ENCODE results near the gene TAS1R1. TPM values are rescaled to one million over a fixed set of nuclear protein-coding genes. Genes with fewer than 3 reads are reported as not detected.

TAS1R1 gene
- total RNA-seq, 2 donors from 2014 or later = 0.31 to 0.51 TPM

DNA sequence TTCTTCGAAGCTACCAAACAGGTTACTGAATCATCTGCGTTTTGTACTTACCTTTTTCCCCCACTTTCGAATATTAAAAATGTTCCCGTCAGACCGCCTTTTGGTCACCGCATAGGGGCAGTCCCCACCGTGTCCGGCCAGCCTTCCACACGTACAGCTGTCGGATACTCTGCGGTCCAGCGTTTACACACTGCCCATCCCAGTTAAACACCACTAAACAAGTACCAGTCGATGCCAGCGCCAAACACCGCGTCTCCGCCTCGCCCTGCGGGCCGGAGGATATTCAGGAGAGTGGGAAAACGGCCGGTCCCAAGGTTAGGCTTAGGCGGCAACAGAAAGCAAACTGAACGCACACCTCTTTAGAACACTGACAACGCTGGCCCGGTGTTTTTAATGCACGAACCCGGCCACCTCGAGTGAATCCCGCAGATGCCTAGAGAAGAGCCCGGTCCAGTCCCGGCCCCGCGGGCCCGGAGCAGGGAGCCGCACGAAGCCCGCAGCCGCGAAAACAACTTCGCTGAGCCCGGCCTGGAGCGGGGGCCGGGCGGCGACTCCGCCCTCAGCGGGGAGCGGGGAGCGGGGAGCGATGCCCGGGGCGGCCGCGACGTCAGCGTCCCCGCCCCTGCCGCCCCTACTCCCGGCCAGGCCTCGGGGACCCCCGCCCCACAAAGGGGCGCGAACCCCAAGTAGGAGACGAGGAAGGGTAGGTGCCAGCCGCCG, 57.7 kb downstream of the TAS1R1 start:
- Histone ChIP-seq H3K9me3 (ENCODE audit: control insufficient read depth, low read length) (no peaks in the 10 kb centered on the region), H3K4me1 (ENCODE audit: control insufficient read depth, insufficient read depth, low read length) (no peaks in the 10 kb centered on the region), H3K27ac (ENCODE audit: low read depth, low read length) (peak overlapping the region; percentile 63), H3K27me3 (ENCODE audit: control insufficient read depth, insufficient read depth, low read length, poor library complexity, severe bottlenecking) (no peaks in the 10 kb centered on the region), H3K4me3 (ENCODE audit: low read length) (peak overlapping the region; percentile 95), H3K36me3 (ENCODE audit: control insufficient read depth, insufficient read depth, low read length) (peaks cover 15% of the 10 kb centered on the region), H3K9ac (ENCODE audit: extremely low read depth, low read length, poor library complexity, severe bottlenecking) (peak overlapping the region; percentile 54)
- Mint-ChIP-seq H3K9me3 (no peaks in the 10 kb centered on the region), H3K36me3 (ENCODE audit: low read depth) (peaks cover 11% of the 10 kb centered on the region), H3K27me3 (ENCODE audit: insufficient read depth) (peaks cover 5% of the 10 kb centered on the region), H3K4me3 (peak overlapping the region; percentile 74), H3K27ac (peak overlapping the region; percentile 77), H3K4me1 (peaks cover 9% of the 10 kb centered on the region)
- TF ChIP-seq, protein P1, sequence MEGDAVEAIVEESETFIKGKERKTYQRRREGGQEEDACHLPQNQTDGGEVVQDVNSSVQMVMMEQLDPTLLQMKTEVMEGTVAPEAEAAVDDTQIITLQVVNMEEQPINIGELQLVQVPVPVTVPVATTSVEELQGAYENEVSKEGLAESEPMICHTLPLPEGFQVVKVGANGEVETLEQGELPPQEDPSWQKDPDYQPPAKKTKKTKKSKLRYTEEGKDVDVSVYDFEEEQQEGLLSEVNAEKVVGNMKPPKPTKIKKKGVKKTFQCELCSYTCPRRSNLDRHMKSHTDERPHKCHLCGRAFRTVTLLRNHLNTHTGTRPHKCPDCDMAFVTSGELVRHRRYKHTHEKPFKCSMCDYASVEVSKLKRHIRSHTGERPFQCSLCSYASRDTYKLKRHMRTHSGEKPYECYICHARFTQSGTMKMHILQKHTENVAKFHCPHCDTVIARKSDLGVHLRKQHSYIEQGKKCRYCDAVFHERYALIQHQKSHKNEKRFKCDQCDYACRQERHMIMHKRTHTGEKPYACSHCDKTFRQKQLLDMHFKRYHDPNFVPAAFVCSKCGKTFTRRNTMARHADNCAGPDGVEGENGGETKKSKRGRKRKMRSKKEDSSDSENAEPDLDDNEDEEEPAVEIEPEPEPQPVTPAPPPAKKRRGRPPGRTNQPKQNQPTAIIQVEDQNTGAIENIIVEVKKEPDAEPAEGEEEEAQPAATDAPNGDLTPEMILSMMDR (conservative IDR thresholded peaks at IDR 0.05) = no peak
- no peak for DNase-seq
- 1 to 2% methylated on average over 25 to 67 of the region's 67 CpGs for WGBS, 2 experiments (ENCODE audit: insufficient coverage in 1 of 2, insufficient read length in 1 of 2)

DNA sequence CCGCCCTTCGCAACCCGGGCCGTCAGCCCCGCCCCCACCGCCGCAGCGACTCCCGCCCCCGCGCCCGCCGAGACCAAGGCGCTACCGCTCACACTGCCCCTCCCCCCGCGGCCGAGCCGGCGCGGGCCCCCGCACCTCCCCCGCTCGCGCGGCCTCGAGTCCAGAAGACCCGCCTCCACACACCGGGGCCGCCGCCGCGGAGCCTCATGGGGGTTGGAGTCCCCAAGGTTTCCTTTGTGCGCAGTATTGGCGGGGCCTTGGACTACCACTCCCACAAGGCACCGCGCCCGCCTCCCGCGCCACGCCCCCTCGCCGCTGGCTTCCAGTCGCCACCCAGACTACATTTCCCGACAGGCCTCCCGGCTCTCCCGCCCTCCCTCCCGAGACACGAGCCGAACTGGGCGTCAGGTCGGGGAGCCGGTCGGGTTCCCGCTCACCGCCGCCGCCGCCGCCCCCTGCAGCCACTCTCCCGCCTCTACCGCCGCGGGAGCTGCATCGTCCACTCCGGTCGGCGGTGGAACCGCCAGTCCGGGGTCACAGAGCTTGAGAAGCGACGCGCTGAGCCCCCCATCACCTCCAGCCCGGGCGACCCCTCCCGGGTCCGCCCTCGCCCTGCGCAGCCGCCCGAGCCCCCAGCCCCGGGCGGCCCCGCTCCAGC, 58.4 kb downstream of the TAS1R1 start, which contains the start of gene PHF13:
Gene PHF13, plus strand, starts transcription at position 371 of the 658 bp plus-strand sequence. CDS start 336 bp downstream, outside the sequence.
- Histone ChIP-seq H3K27ac (ENCODE audit: low read depth, low read length) (peak within 1 kb of the TSS; percentile 63), H3K36me3 (ENCODE audit: control insufficient read depth, insufficient read depth, low read length) (peaks cover 18% of the 10 kb centered on the region), H3K9ac (ENCODE audit: extremely low read depth, low read length, poor library complexity, severe bottlenecking) (peak within 1 kb of the TSS; percentile 54), H3K9me3 (ENCODE audit: control insufficient read depth, low read length) (no peaks in the 10 kb centered on the region), H3K27me3 (ENCODE audit: control insufficient read depth, insufficient read depth, low read length, poor library complexity, severe bottlenecking) (no peaks in the 10 kb centered on the region), H3K4me3 (ENCODE audit: low read length) (peak within 1 kb of the TSS; percentile 95), H3K4me1 (ENCODE audit: control insufficient read depth, insufficient read depth, low read length) (no peaks in the 10 kb centered on the region)
- Mint-ChIP-seq H3K36me3 (ENCODE audit: low read depth) (peaks cover 13% of the 10 kb centered on the region), H3K4me3 (peak within 1 kb of the TSS; percentile 74), H3K4me1 (peaks cover 9% of the 10 kb centered on the region), H3K9me3 (no peaks in the 10 kb centered on the region), H3K27ac (peak within 1 kb of the TSS; percentile 77), H3K27me3 (ENCODE audit: insufficient read depth) (peaks cover 5% of the 10 kb centered on the region)
- TF ChIP-seq, protein P1 (conservative IDR thresholded peaks at IDR 0.05) = no peak
- DNase-seq = peak; percentile 100
- 0% methylated on average over 2 to 84 of the region's 84 CpGs for WGBS, 2 experiments (ENCODE audit: insufficient coverage in 1 of 2, insufficient read length in 1 of 2)

DNA sequence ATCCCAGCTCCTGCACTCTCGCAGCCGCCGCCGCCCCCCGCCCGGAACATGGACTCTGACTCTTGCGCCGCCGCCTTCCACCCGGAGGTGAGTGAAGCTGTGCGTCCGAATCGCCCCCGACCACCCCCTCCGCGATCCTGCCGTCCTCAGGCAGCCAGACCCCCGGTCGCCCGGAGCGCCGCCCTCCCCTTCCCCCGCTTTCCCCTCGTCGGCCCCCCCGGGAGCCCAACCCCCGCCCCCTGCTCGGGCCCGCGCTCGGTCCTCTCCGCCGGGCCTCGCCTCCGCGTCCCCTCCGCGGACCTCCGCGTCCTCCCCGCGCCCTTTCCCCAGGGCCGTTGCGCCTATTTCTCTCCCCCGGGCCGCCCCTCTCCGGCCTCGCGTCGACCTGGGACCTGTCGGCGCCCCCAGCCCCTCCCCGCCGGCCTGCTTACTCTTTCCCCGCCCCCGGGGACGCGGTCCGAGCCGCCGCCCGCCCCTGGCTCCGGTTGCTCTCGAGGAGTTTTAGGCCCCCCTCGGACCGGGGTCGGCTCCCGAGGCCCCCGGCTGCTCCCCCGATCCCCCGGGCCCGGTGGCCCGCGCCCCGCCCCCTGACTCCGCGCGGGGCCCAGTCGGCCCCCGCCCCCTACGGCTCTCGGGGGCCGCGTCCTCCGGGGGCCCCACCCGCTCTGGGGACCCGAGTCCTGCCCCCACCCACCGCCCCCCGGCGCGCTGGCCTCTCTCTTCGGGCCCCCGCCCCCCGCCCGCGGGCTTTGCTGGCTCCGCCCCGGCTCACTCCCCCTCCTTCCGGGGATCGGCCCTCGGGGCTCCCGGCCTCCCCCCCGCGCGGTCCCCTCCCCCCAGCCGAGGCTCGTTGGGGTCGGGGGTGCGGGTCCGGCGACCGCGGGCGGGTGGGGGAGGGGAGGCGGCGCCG, 59.2 kb downstream of the TAS1R1 start:
- H3K36me3 ChIP-seq (ENCODE audit: control insufficient read depth, insufficient read depth, low read length) = peaks cover 26% of the 10 kb centered on the region
- Mint-ChIP-seq H3K36me3 (ENCODE audit: low read depth) (peaks cover 20% of the 10 kb centered on the region), H3K27ac (no peak overlapping the region), H3K4me1 (peaks cover 9% of the 10 kb centered on the region), H3K4me3 (peak overlapping the region; percentile 74), H3K9me3 (no peaks in the 10 kb centered on the region), H3K27me3 (ENCODE audit: insufficient read depth) (peaks cover 5% of the 10 kb centered on the region)
- H3K9ac ChIP-seq (ENCODE audit: extremely low read depth, low read length, poor library complexity, severe bottlenecking) = peak overlapping the region; percentile 51
- no peaks in the 10 kb centered on the region for H3K4me1 ChIP-seq (ENCODE audit: control insufficient read depth, insufficient read depth, low read length)
- H3K4me3 ChIP-seq (ENCODE audit: low read length) = peak overlapping the region; percentile 71
- no peaks in the 10 kb centered on the region for H3K9me3 ChIP-seq (ENCODE audit: control insufficient read depth, low read length)
- 0% methylated on average over 22 to 108 of the region's 117 CpGs for WGBS, 2 experiments (ENCODE audit: insufficient coverage in 1 of 2, insufficient read length in 1 of 2)
- H3K27ac ChIP-seq (ENCODE audit: low read depth, low read length) = peak overlapping the region; percentile 44
- peak; percentile 79 for DNase-seq
- no peaks in the 10 kb centered on the region for H3K27me3 ChIP-seq (ENCODE audit: control insufficient read depth, insufficient read depth, low read length, poor library complexity, severe bottlenecking)
- TF ChIP-seq, protein P1 (conservative IDR thresholded peaks at IDR 0.05) = no peak

All from endodermal cell (in vitro differentiated cells).